Left renal pelvis (tissue), 4 donors: ENCODE measurements around the gene ABLIM3. TPM values are rescaled to one million over a fixed set of nuclear protein-coding genes. Genes with fewer than 3 reads are reported as not detected.
"Not testable (repeated sequence)": the region's sequence is repeated elsewhere in the genome, so short reads cannot be mapped to it uniquely, and the experiment has no call there.

Experiments
- DNase-seq, 4 donors: peaks; one replicate each; pipeline ENCODE4 v3.0.0-alpha.2; 2013; ENCODE audit warnings: low read depth in 4 of 4, low spot score in 3 of 4
- polyA plus RNA-seq, 4 donors: library from polyadenylated mRNA; unstranded; fragments of 120-200 nt; gene quantifications; one replicate each; pipeline ENCODE4 v1.2.1, GENCODE V29; 2013; ENCODE audit not compliant: insufficient read length in 4 of 4

The ABLIM3 gene
- polyA plus RNA-seq, 4 donors, result 1.3 to 7.6 (median 2.2) TPM

GRCh38 chr5:149182241-149182640 is 40.9 kb downstream of the ABLIM3 start:
- no peak for DNase-seq

- DNase-seq, result no peak
Observed at GRCh38 chr5:149185067-149185466, 43.8 kb downstream of the ABLIM3 start.

- no peak for DNase-seq
Observed at GRCh38 chr5:149186506-149186905, 45.2 kb downstream of the ABLIM3 start.

GRCh38 chr5:149187617-149188016 is 46.3 kb downstream of the ABLIM3 start:
- DNase-seq, result not testable (repeated sequence)

GRCh38 chr5:149188383-149188782 is 47.1 kb downstream of the ABLIM3 start:
- no peak for DNase-seq

- DNase-seq, result no peak
Observed at GRCh38 chr5:149195337-149195887, 54.1 kb downstream of the ABLIM3 start.

GRCh38 chr5:149195962-149196361 is 54.7 kb downstream of the ABLIM3 start:
- no peak for DNase-seq

- no peak for DNase-seq
Observed at GRCh38 chr5:149198148-149198547, 56.9 kb downstream of the ABLIM3 start.

GRCh38 chr5:149200355-149200754 is 59.1 kb downstream of the ABLIM3 start:
- no peak for DNase-seq

- no peak for DNase-seq
Observed at GRCh38 chr5:149201121-149201637, 59.9 kb downstream of the ABLIM3 start.

GRCh38 chr5:149202910-149203451 is 61.7 kb downstream of the ABLIM3 start:
- DNase-seq, result no peak

GRCh38 chr5:149203921-149204441 is 62.7 kb downstream of the ABLIM3 start:
- DNase-seq, result no peak

GRCh38 chr5:149205625-149206523 is 64.6 kb downstream of the ABLIM3 start:
- DNase-seq, result no peak

GRCh38 chr5:149206524-149207141 is 65.3 kb downstream of the ABLIM3 start:
- DNase-seq, result no peak

- no peak for DNase-seq
Observed at GRCh38 chr5:149207831-149208230, 66.5 kb downstream of the ABLIM3 start.

GRCh38 chr5:149210225-149210624 is 68.9 kb downstream of the ABLIM3 start:
- no peak for DNase-seq

GRCh38 chr5:149210968-149211490 is 69.7 kb downstream of the ABLIM3 start:
- DNase-seq, result no peak

- DNase-seq, result no peak
Observed at GRCh38 chr5:149211566-149211965, 70.3 kb downstream of the ABLIM3 start.

GRCh38 chr5:149212198-149212951 is 71.1 kb downstream of the ABLIM3 start:
- DNase-seq, result no peak
